Coronary artery (tissue), 2 donors: ENCODE measurements around the gene VPS4B.

ENCODE experiments used
- DNase-seq: peaks from one replicate; pipeline ENCODE4 v3.0.0-alpha.2; 2017; ENCODE audit warnings: low spot score
- H3K27ac ChIP-seq, 2 donors: fragments of 200-600 bp; sonication (generic); one replicate each; pipeline ENCODE4 v1.5.1; 2016 to 2019
- H3K4me3 ChIP-seq: fragments of 200-600 bp; sonication (generic); 2 replicates; pipeline ENCODE4 v1.5.1; 2016; ENCODE audit warnings: mild to moderate bottlenecking, moderate library complexity
- CTCF ChIP-seq: fragments of 200-600 bp; sonication (generic); IDR thresholded peaks from one replicate; pipeline ENCODE4 v1.5.1; 2019; ENCODE audit warnings: antibody characterized with exemption

Gene VPS4B

GRCh38 chr18:63346031-63346430, 76.2 kb downstream of the VPS4B start:
- no peak for TF ChIP-seq CTCF
- no peak overlapping the region for H3K27ac ChIP-seq
- DNase-seq = no peak
- H3K4me3 ChIP-seq = no peak overlapping the region

- no peak for TF ChIP-seq CTCF
- no peak for DNase-seq
- Histone ChIP-seq H3K4me3 (no peak overlapping the region), H3K27ac (no peak overlapping the region)
Observed at GRCh38 chr18:63344918-63345317, 77.4 kb downstream of the VPS4B start.

GRCh38 chr18:63344263-63344662, 78.0 kb downstream of the VPS4B start:
- DNase-seq = no peak
- no peak for TF ChIP-seq CTCF
- Histone ChIP-seq H3K4me3 (no peak overlapping the region), H3K27ac (no peak overlapping the region)

GRCh38 chr18:63342206-63342605, 80.1 kb downstream of the VPS4B start:
- DNase-seq = no peak
- Histone ChIP-seq H3K4me3 (no peak overlapping the region), H3K27ac (no peak overlapping the region)
- TF ChIP-seq CTCF = no peak

GRCh38 chr18:63339920-63340484, 82.3 kb downstream of the VPS4B start:
- DNase-seq = no peak
- H3K27ac ChIP-seq = no peak overlapping the region
- no peak for TF ChIP-seq CTCF
- no peak overlapping the region for H3K4me3 ChIP-seq
